ENCODE measurements around the gene SLC35A3.
"Not testable (repeated sequence)": the region's sequence is repeated elsewhere in the genome, so short reads cannot be mapped to it uniquely, and the experiment has no call there.

The SLC35A3 gene

GRCh38 chr1:99963041-99963795 is 6.6 kb upstream of the SLC35A3 start:
- TF ChIP-seq, protein P1, sequence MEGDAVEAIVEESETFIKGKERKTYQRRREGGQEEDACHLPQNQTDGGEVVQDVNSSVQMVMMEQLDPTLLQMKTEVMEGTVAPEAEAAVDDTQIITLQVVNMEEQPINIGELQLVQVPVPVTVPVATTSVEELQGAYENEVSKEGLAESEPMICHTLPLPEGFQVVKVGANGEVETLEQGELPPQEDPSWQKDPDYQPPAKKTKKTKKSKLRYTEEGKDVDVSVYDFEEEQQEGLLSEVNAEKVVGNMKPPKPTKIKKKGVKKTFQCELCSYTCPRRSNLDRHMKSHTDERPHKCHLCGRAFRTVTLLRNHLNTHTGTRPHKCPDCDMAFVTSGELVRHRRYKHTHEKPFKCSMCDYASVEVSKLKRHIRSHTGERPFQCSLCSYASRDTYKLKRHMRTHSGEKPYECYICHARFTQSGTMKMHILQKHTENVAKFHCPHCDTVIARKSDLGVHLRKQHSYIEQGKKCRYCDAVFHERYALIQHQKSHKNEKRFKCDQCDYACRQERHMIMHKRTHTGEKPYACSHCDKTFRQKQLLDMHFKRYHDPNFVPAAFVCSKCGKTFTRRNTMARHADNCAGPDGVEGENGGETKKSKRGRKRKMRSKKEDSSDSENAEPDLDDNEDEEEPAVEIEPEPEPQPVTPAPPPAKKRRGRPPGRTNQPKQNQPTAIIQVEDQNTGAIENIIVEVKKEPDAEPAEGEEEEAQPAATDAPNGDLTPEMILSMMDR (IDR thresholded peaks at IDR 0.05; ENCODE audit: insufficient read depth, low read depth, low read length, missing control alignments) = no peak
- H3K4me3 ChIP-seq (ENCODE audit: low read length) = no peak overlapping the region
- peak; percentile 62 for DNase-seq (ENCODE audit: low read depth)

GRCh38 chr1:99964806-99965205 is 5.0 kb upstream of the SLC35A3 start:
- no peak for DNase-seq (ENCODE audit: low read depth)
- TF ChIP-seq, protein P1 (IDR thresholded peaks at IDR 0.05; ENCODE audit: insufficient read depth, low read depth, low read length, missing control alignments) = no peak
- H3K4me3 ChIP-seq (ENCODE audit: low read length) = no peak overlapping the region

- H3K4me3 ChIP-seq (ENCODE audit: low read length) = no peak overlapping the region
- DNase-seq (ENCODE audit: low read depth) = peak; percentile 70
- TF ChIP-seq, protein P1 (IDR thresholded peaks at IDR 0.05; ENCODE audit: insufficient read depth, low read depth, low read length, missing control alignments) = no peak
These were observed 4.0 kb upstream of the SLC35A3 start for GRCh38 chr1:99965646-99966375.

DNA sequence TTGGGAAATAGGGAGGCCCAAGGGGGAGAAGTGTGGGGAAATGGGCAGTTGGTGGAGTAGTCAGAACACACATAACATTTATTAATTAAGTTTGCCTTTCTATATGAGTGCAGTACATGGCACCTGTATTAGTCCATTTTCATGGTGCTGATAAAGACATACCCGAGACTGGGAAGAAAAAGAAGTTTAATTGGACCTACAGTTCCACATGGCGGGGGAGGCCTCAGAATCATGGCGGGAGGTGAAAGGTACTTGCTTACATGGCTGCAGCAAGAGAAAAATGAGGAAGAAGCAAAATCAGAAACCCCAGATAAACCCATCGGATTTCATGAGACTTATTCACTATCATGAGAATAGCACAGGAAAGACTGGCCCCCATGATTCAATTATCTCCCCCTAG is 1.6 kb upstream of the SLC35A3 start:
- no peak overlapping the region for H3K4me3 ChIP-seq (ENCODE audit: low read length)
- TF ChIP-seq, protein P1 (IDR thresholded peaks at IDR 0.05; ENCODE audit: insufficient read depth, low read depth, low read length, missing control alignments) = no peak
- no peak for DNase-seq (ENCODE audit: low read depth)

- peak overlapping the region; percentile 60 for H3K4me3 ChIP-seq (ENCODE audit: low read length)
- peak; percentile 13 for DNase-seq (ENCODE audit: low read depth)
- TF ChIP-seq, protein P1 (IDR thresholded peaks at IDR 0.05; ENCODE audit: insufficient read depth, low read depth, low read length, missing control alignments) = no peak
These were observed 502 bp upstream of the SLC35A3 start for GRCh38 chr1:99969260-99969728.

DNA sequence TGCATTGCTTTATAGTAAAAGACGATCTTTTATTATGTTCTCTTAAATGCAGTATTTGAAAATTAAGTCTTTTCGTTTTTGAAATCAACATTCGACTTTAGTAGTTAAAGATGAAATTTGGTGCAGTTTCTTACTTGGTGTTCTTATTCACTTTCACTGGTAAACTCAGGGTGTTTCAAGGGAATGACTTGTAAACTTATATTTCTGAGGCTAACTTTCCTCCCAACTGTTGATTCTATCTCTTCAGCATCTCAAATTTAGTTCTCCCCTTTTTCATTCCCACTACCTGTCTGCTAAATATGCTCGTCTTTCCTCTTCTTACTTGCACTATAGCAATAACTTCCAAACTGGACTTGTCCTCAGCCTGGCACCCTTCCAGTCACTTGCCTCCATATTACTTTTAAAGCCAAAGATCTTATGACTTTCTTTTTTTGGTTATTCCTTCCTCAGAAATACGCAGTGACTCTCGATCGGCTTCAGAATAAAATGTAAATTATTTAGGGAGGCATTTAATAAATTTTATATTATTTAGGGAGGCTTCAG is 988 bp downstream of the SLC35A3 start:
- peak; percentile 17 for DNase-seq (ENCODE audit: low read depth)
- H3K4me3 ChIP-seq (ENCODE audit: low read length) = peak overlapping the region; percentile 60
- TF ChIP-seq, protein P1 (IDR thresholded peaks at IDR 0.05; ENCODE audit: insufficient read depth, low read depth, low read length, missing control alignments) = no peak

DNA sequence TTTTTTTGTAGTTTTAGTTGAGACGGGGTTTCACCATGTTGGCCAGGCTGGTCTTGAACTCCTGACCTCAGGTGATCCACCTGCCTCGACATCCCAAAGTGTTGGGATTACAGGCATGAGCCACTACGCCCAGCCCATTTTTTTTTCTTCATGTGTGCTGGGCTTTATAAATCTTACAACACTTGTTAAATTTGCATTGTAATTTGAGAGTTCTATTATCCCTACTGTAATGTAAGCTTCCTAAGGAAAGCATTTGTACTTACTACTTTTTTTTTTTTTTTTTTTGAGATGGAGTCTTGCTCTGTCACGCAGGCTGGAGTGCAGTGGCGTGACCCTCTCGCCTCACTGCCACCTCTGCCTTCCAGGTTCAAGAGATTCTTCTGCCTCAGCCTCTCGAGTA is 2.3 kb downstream of the SLC35A3 start:
- peak; percentile 20 for DNase-seq (ENCODE audit: low read depth)
- not testable (repeated sequence) for H3K4me3 ChIP-seq (ENCODE audit: low read length)

Measured in epithelial cell of esophagus (primary cell).